GM19193 (cell line): Measurements from ENCODE around the gene CEP128.

Experiments used
- POLR2A ChIP-seq: IDR thresholded peaks from 4 replicates; pipeline ENCODE4 v1.6.1; 2011; ENCODE audit not compliant: insufficient read depth, insufficient read length; ENCODE audit errors: extremely low read depth

Gene CEP128

DNA sequence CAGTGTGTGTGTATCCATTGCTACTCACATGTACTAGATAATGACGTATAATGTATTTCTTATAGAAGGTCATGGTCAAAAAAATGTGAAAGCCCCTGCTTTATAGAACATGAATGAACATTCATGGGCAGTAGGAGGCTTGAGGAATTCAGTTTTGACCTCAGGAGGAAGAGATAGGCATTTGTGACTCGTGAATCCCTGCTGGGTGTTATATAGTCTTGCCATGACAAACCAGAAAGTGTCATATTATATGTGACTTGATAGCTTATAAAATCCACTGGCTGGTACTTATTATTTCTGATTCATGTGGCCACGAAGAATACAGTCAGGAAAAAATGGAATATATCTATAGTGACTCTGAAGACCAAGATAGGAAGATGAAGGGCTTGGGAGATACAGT lies 287.6 kb downstream of the CEP128 start:
- no peak for TF ChIP-seq POLR2A

DNA sequence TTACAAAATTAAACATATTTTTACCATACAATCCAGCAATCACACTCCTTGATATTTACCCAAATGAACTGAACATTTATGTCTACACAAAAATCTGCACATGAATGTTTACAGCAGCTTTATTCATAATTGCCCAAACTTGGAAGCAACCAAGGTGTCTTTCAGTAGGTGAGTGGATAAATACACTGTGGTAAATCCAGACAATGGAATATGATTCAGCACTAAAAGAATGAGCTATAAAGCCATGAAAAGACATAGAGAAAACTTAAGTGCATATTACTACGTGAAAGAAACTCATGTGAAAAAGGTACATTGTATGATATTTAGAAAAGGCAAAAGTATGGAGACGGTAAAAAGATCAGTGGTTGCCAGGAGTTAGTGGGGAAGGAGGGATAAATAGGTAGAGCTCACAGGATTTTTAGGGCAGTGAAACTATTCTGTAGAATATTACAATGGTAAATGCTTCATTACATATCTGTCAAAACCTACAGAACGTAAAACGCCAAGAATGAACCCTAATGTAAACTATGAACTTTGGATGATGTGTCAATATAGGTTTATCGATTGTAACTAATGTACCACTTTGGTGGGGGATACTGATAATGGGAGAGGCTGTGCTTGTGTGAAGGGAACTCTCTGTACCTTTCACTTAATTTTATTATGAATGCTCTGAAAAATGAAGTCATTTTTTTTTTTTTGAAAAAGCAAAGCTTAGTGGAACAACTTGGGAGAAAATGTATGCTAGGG lies 295.7 kb downstream of the CEP128 start:
- no peak for TF ChIP-seq POLR2A

DNA sequence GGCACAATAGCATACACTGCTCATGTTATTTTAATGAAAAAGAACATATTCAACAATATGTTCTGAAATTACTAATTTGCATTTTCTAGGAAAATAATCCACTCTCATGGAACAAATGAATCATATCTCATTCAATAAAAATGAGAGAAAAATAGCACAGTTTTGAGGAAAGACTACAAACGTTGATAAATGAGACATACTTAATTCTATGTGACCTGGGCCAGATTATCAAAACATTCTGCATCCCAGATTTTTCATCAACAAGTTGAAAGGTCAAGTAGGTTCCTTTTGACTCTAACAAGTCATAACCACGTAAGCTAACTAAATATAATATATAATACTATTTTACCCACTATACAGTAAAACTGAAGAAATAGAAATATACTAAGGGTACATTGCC lies 296.7 kb downstream of the CEP128 start:
- TF ChIP-seq POLR2A = no peak

DNA sequence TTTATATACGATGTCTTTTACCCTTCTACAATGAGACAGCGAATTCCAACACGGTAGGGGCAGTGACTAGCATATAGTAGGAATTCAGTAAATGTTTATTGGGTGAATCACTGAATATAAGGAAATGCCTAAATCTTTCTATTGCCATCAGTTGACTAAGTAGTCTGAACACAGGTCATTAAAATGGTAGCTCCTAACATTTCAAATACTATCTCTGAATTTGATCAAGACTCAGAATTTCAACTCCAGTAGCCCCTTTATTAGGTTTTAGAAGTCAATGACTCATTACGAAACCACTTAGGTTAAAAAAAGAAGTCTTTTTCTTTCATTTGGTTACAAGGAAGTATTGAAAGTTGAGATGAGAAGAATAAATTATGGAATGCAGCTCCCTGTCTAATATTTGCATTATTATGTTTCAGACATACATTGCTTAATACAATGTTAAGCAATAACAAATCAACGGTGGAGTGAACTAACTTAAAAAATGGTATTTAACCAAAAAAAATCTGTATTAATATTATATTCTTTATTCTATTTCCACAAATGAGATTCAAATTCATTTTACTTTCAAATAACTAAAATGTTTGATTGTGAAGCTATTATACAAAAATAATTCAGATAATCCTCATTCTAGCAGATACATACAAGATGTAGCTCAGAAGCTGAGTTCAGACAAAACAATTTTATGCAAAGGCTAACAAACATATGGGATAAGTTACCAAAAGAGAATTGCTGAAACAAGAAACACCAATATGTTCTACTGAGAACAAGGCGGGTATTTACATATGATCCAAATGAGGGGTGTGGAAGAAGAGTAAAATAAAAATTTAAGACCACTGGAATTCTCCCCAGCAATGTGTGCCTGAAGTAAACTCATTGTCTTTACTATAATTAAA lies 302.7 kb downstream of the CEP128 start:
- no peak for TF ChIP-seq POLR2A

DNA sequence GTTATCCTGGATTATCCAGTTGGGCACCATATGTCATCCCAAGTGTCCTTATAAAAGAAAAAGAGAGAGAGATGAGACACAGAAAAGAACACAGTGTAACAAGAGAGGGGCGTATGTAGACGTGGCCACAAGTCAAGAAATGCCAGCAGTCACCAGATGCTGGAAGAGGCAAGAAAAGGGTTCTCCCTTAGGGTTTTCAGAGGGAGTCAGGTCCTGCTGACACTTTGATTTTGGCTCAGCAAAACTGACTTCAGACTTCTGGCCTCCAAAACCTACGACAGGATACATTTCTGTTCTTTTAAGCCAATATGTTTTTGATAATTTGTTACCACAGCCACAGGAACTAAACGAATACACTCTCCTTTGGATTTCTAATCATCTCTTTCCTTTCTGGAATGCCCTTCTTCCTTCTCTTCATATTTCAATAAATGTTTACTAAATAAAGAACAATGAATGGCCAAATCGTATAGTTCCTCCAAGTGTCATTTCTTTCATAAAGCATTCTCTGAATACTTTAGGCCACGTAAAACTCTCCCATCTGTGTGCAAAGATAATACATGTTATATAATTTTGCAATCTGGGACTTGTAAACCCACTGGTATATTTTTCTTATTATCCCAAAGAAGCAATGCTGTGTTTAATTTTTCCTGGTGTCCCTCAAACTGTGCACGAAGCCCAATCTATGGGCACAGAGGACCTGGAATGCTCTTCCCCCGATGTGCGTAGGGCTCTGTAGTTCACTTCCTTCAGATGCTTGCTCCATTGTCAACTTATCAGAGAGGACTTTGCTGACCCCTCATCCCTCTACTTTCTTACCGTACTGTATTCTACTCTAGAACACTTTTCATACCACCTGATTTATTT lies 303.6 kb downstream of the CEP128 start:
- no peak for TF ChIP-seq POLR2A

DNA sequence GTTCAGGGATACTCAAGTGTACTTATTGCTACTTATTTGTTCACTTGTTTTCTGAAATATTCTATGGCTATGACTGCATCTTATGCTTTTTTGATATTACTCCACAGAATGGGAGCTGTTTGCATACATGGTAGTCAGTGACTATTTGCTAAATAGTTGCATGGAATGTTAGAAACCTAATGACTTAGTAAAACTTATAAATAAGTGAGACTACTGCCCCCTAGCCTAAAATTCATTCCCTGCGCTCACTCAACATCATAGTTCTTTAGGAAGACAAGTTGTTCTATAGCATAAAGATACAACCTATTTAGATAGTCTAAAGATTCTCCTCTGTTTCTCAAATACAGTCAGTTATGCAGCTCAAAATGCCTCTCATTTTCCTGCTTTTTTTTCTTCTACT lies 305.5 kb downstream of the CEP128 start:
- no peak for TF ChIP-seq POLR2A

DNA sequence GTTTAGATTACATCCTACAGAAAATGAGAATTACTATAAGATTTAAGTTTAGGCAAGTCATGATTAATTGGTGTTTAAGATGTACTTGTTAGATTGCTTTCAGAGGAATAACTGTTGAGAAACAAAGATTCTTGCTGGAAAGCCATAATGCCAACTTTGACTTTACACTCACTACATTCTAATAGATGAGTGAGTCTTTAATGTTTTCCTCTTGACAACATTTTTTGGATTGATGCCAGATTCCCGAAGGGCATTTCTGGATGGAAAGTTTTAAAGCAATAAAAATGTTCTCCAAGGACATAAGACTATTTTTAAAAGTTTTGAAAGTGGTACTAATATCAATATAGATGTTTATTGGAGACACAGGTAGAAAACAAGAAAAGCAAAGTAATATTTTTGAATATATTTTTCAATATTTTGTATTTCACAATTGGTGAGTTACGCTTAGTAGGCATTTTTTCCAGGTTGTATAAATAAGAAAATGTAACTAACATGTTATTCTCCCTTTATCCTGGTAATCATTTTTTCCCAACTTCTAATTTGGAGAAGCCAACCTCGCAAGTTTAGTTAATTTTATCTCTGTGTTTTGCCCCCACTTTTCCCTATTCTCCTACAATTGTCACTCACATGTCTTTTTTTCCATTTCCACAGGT lies 307.3 kb downstream of the CEP128 start:
- no peak for TF ChIP-seq POLR2A

DNA sequence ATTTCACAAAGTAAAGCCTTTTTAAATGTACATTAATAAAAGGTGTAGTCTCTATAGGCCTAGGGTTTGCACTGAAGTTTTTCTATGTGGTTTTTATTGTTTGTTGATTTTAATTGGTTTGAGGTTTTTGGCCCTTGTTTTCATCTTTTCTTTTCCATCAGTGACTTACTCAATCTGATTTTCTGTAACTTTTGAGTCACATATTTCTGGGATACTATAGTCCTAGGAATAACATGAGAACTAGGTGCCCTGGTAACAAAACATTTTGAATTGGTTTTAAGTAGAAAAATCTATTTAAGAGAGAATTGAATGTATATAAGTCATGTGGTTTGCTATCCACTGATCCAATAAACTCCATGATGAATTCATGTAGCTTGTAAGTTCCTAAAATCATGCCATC lies 311.9 kb downstream of the CEP128 start:
- TF ChIP-seq POLR2A = no peak

DNA sequence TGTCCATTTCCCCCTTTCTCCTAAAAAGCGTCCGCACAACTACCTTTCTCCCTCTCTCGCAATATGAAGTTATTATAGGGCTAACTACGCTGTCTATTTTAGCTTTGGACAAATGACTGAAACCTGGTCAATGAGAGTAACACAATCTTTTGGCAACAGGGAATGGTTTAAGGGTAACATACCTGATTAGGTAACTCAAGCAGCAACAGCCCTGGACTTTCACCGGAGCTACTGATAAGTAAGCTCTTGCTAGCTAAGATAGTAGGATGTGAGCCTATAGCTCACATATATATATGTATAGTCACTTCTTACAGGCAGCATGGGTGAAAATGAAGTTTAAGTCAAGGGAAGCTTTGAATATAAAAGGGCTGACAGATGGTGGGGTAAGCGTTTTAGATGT lies 313.0 kb downstream of the CEP128 start:
- TF ChIP-seq POLR2A = no peak

DNA sequence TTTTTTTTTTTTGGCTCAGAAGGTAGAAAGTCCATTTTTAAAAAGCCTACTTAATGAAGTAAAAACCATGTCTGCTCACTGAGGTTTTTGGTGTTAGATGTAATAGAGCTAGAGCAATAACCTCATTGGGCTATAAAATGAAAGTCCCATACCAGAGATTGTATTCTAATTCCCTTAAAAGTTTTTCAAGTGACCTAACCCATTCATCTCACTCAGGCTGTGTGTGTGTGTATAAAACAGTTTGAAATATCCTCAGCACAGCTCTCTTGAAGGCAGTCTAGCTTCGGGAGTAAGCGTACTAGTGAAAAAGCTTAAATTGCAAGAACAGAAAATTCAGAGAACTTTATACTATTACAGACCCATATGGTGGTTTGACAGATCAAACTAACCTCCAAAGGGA lies 313.8 kb downstream of the CEP128 start:
- no peak for TF ChIP-seq POLR2A

DNA sequence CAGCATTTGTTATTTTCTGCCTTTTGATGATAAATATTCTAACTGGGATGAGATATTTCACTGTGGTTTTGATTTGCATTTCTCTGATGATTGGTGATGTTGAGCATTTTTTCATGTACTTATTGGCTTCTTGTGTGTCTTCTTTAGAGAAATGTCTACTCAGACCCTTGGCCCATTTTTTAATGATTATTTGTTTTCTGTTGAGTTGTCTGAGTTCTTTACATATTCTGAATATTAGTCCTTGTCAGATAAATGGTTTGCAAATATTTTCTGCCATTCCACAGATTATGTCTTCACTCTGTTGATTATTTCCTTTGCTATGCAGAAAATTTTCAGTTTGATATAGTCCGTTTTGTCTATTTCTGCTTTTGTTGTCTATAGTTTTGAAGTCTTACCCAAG lies 317.0 kb downstream of the CEP128 start:
- TF ChIP-seq POLR2A = no peak

DNA sequence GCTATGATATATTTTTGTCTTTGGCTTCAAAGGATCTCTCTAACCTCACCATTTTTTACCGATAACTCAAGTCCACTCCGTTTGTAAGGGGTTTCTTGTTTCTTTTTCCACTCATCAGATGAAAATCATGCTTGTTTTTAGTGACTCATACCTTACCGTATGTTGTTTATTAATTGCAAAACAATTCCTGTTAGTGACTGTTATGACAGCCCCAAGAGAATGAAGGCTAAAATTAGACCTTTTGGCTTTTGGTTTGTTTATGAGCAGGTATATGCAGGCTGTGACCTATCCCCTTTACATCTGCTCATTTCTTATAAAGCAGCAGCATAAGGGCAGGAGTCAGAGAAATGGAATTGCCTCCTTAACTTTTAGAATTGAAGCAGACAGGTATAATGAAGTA lies 319.8 kb downstream of the CEP128 start:
- TF ChIP-seq POLR2A = no peak

DNA sequence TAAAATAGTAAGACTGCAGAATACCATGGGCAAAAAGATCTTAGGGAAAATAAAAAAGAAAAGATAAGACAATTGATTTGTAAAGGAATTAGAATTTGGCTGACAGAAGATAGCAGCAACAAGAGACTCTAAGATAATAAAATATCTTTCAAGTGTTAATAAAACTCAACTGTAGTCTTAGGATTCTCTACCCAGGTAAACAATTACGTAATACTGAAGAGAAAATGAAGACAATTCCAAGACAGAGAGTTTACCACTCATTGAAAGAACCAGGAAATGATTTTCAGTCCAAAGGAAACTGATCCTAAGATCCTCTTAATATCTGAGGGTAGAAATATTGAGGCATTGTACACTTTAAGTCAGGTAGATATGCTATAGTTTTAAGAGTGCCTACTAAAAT lies 321.1 kb downstream of the CEP128 start:
- TF ChIP-seq POLR2A = no peak

DNA sequence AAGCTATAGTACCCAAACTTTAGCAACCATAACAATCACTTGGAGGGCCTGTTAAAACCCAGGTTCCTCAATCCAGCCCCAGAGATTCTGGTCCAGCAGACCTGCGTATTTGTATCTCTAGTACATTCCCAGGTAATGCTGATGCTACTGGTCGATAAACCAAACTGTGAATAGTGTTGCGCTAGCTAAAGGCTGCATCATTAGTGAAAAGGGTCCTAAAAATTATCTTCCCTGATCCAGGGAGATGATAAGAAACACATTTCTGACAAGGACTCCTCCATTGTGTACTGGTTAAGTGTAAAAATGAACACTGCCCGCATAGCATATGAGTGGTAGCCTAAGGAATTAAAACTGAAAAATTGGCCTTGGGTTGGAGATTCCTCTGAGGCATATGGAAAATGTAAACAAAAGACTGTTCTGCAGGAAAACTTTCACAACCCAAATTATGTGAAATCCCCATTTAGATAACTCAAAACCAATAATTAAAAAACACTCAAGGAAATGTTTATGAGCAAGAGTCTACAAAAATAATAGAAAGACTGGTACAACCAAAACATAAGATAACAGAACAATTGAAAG lies 322.7 kb downstream of the CEP128 start:
- no peak for TF ChIP-seq POLR2A
